Body of pancreas (tissue), 4 donors: ENCODE results near the gene QRFP.

Source experiments
- POLR2A ChIP-seq, 3 donors: fragments of 450-650 bp; IDR thresholded peaks; one replicate each; pipeline ENCODE4 v1.6.1; 2016; ENCODE audit warnings: antibody characterized with exemption in 3 of 3, mild to moderate bottlenecking in 2 of 3
- TF ChIP-seq, protein P1 (sequence below), 7 experiments: fragments of 450-650 bp in 4 of 7; fragments of 200-600 bp in 3 of 7; sonication (generic) in 3 of 7; IDR thresholded peaks; one replicate each; pipeline ENCODE4 v1.5.1; 2016 to 2019; ENCODE audit warnings: antibody characterized with exemption in 7 of 7

DNA sequence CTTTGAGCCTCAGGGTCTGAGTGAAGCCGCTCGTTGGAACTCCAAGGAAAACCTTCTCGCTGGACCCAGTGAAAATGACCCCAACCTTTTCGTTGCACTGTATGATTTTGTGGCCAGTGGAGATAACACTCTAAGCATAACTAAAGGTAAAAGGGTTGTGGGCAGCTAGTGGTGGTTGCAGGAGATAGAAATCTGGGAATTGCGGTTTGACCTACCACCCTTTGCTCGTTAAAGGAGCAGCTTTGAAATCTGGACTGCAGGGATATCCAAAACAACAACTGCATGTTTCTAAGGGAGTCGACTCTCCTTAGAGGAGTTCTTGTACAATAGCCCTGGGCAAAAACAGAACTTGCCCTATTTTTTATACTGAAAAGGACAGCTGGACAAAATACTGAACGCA lies 42.5 kb downstream of the QRFP start:
- TF ChIP-seq, protein P1, sequence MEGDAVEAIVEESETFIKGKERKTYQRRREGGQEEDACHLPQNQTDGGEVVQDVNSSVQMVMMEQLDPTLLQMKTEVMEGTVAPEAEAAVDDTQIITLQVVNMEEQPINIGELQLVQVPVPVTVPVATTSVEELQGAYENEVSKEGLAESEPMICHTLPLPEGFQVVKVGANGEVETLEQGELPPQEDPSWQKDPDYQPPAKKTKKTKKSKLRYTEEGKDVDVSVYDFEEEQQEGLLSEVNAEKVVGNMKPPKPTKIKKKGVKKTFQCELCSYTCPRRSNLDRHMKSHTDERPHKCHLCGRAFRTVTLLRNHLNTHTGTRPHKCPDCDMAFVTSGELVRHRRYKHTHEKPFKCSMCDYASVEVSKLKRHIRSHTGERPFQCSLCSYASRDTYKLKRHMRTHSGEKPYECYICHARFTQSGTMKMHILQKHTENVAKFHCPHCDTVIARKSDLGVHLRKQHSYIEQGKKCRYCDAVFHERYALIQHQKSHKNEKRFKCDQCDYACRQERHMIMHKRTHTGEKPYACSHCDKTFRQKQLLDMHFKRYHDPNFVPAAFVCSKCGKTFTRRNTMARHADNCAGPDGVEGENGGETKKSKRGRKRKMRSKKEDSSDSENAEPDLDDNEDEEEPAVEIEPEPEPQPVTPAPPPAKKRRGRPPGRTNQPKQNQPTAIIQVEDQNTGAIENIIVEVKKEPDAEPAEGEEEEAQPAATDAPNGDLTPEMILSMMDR (IDR thresholded peaks at IDR 0.05), result no peak
- TF ChIP-seq POLR2A (IDR thresholded peaks at IDR 0.05), result no peak
